ENCODE data around the gene ABCA4.

The ABCA4 gene

DNA sequence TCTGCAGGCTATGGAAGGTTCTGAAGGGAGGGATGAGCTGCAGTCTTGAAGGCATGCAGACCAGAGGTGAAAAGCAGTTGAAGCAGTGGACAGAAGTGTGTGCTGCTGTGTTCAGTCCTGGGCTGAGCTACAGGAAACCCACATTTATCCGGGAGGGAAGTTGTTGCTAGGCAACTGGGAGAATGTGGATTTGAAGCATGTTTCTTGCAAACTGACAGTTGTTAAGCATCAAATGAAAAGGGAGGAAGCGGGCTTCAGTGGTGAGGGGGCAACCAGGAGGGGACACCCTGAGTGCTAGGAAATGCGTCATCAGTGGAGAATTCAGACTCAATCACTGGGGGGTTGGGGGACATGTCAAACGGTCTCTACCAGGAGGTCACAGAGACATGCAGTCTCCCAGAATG lies 28.7 kb downstream of the ABCA4 start:
- Histone ChIP-seq H3K4me3 (ENCODE audit: low read depth, low read length) (no peak overlapping the region), H3K9me3 (ENCODE audit: control insufficient read depth, insufficient read depth, low read depth, low read length) (no peaks in the 10 kb centered on the region), H3K36me3 (ENCODE audit: control insufficient read depth in 2 of 2, insufficient read depth in 1 of 2, low read length in 2 of 2) (no peaks in the 10 kb centered on the region), H3K27ac (ENCODE audit: extremely low read depth, low read depth, low read length) (no peak overlapping the region), H3K4me1 (ENCODE audit: control insufficient read depth, insufficient read depth, low read length) (no peaks in the 10 kb centered on the region; the same call in 1 of the 2 replicates)
- CTCF ChIA-PET = interaction anchor here (1.0 kb wide), 1 partner anchor 243 kb away, joined by 3 read pairs; no protein-coding TSS in a partner anchor
- POLR2A ChIA-PET = no interaction called here
- TF ChIP-seq SP3 (tag by site-specific recombination; IDR thresholded peaks at IDR 0.05) (no peak), ZNF350 (tag by site-specific recombination; IDR thresholded peaks at IDR 0.05) (no peak), ZNF529 (tag by site-specific recombination; IDR thresholded peaks at IDR 0.05; ENCODE audit: insufficient replicate concordance) (no peak), ZNF23 (tag by site-specific recombination; IDR thresholded peaks at IDR 0.05; ENCODE audit: borderline replicate concordance) (no peak), ZNF623 (tag by site-specific recombination; IDR thresholded peaks at IDR 0.05) (no peak), ZNF404 (tag by site-specific recombination; IDR thresholded peaks at IDR 0.05) (no peak), GFI1B (tag by site-specific recombination; IDR thresholded peaks at IDR 0.05) (no peak), ZNF521 (tag by site-specific recombination; IDR thresholded peaks at IDR 0.05) (no peak), ZNF132 (tag by site-specific recombination; IDR thresholded peaks at IDR 0.05; ENCODE audit: borderline replicate concordance) (no peak), ZNF768 (tag by site-specific recombination; IDR thresholded peaks at IDR 0.05) (no peak), ZNF670 (tag by site-specific recombination; IDR thresholded peaks at IDR 0.05; ENCODE audit: low read depth) (no peak)
- TF ChIP-seq, protein P1, sequence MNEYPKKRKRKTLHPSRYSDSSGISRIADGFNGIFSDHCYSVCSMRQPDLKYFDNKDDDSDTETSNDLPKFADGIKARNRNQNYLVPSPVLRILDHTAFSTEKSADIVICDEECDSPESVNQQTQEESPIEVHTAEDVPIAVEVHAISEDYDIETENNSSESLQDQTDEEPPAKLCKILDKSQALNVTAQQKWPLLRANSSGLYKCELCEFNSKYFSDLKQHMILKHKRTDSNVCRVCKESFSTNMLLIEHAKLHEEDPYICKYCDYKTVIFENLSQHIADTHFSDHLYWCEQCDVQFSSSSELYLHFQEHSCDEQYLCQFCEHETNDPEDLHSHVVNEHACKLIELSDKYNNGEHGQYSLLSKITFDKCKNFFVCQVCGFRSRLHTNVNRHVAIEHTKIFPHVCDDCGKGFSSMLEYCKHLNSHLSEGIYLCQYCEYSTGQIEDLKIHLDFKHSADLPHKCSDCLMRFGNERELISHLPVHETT (tag by site-specific recombination; IDR thresholded peaks at IDR 0.05) = no peak
- TF ChIP-seq, protein P2, sequence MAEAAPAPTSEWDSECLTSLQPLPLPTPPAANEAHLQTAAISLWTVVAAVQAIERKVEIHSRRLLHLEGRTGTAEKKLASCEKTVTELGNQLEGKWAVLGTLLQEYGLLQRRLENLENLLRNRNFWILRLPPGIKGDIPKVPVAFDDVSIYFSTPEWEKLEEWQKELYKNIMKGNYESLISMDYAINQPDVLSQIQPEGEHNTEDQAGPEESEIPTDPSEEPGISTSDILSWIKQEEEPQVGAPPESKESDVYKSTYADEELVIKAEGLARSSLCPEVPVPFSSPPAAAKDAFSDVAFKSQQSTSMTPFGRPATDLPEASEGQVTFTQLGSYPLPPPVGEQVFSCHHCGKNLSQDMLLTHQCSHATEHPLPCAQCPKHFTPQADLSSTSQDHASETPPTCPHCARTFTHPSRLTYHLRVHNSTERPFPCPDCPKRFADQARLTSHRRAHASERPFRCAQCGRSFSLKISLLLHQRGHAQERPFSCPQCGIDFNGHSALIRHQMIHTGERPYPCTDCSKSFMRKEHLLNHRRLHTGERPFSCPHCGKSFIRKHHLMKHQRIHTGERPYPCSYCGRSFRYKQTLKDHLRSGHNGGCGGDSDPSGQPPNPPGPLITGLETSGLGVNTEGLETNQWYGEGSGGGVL (tag by site-specific recombination; IDR thresholded peaks at IDR 0.05) = no peak
- TF ChIP-seq, protein P3, sequence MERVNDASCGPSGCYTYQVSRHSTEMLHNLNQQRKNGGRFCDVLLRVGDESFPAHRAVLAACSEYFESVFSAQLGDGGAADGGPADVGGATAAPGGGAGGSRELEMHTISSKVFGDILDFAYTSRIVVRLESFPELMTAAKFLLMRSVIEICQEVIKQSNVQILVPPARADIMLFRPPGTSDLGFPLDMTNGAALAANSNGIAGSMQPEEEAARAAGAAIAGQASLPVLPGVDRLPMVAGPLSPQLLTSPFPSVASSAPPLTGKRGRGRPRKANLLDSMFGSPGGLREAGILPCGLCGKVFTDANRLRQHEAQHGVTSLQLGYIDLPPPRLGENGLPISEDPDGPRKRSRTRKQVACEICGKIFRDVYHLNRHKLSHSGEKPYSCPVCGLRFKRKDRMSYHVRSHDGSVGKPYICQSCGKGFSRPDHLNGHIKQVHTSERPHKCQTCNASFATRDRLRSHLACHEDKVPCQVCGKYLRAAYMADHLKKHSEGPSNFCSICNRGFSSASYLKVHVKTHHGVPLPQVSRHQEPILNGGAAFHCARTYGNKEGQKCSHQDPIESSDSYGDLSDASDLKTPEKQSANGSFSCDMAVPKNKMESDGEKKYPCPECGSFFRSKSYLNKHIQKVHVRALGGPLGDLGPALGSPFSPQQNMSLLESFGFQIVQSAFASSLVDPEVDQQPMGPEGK (tag by site-specific recombination; IDR thresholded peaks at IDR 0.05) = no peak
- TF ChIP-seq, protein P4, sequence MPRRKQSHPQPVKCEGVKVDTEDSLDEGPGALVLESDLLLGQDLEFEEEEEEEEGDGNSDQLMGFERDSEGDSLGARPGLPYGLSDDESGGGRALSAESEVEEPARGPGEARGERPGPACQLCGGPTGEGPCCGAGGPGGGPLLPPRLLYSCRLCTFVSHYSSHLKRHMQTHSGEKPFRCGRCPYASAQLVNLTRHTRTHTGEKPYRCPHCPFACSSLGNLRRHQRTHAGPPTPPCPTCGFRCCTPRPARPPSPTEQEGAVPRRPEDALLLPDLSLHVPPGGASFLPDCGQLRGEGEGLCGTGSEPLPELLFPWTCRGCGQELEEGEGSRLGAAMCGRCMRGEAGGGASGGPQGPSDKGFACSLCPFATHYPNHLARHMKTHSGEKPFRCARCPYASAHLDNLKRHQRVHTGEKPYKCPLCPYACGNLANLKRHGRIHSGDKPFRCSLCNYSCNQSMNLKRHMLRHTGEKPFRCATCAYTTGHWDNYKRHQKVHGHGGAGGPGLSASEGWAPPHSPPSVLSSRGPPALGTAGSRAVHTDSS (tag by site-specific recombination; IDR thresholded peaks at IDR 0.05) = no peak

DNA sequence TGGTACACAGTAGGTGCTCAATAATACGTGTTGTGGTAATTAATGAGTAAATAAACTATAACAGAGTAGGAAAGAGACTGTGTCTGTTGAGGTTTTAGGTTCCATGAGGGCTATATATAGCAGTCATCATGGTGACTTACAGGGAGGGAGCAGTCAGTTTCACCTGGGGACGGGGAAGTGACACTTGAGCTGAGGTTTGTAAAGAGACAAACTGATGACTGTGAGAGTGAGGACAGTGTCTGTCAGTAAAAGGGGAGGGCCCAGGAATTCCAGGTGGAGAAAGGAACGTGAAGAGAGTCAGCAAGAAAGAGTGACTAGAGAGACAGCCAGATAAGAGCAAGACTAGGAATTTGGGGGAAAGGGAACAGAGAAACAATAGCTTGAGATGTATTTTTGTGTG lies 30.2 kb downstream of the ABCA4 start:
- TF ChIP-seq, protein P5, sequence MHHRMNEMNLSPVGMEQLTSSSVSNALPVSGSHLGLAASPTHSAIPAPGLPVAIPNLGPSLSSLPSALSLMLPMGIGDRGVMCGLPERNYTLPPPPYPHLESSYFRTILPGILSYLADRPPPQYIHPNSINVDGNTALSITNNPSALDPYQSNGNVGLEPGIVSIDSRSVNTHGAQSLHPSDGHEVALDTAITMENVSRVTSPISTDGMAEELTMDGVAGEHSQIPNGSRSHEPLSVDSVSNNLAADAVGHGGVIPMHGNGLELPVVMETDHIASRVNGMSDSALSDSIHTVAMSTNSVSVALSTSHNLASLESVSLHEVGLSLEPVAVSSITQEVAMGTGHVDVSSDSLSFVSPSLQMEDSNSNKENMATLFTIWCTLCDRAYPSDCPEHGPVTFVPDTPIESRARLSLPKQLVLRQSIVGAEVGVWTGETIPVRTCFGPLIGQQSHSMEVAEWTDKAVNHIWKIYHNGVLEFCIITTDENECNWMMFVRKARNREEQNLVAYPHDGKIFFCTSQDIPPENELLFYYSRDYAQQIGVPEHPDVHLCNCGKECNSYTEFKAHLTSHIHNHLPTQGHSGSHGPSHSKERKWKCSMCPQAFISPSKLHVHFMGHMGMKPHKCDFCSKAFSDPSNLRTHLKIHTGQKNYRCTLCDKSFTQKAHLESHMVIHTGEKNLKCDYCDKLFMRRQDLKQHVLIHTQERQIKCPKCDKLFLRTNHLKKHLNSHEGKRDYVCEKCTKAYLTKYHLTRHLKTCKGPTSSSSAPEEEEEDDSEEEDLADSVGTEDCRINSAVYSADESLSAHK (tag by site-specific recombination; IDR thresholded peaks at IDR 0.05) = no peak
- TF ChIP-seq PRDM1 (tag by site-specific recombination; IDR thresholded peaks at IDR 0.05) (0 out of 2 replicates have a peak, but pooled peaks have one; percentile 8), ZNF138 (tag by site-specific recombination; IDR thresholded peaks at IDR 0.05; ENCODE audit: borderline replicate concordance) (no peak), ZNF350 (tag by site-specific recombination; IDR thresholded peaks at IDR 0.05) (no peak)
- TF ChIP-seq, protein P6, sequence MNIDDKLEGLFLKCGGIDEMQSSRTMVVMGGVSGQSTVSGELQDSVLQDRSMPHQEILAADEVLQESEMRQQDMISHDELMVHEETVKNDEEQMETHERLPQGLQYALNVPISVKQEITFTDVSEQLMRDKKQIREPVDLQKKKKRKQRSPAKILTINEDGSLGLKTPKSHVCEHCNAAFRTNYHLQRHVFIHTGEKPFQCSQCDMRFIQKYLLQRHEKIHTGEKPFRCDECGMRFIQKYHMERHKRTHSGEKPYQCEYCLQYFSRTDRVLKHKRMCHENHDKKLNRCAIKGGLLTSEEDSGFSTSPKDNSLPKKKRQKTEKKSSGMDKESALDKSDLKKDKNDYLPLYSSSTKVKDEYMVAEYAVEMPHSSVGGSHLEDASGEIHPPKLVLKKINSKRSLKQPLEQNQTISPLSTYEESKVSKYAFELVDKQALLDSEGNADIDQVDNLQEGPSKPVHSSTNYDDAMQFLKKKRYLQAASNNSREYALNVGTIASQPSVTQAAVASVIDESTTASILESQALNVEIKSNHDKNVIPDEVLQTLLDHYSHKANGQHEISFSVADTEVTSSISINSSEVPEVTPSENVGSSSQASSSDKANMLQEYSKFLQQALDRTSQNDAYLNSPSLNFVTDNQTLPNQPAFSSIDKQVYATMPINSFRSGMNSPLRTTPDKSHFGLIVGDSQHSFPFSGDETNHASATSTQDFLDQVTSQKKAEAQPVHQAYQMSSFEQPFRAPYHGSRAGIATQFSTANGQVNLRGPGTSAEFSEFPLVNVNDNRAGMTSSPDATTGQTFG (tag by site-specific recombination; IDR thresholded peaks at IDR 0.05; ENCODE audit: borderline replicate concordance) = no peak
- H3K4me1 ChIP-seq (ENCODE audit: control insufficient read depth, insufficient read depth, low read length) = no peaks in the 10 kb centered on the region; the same call in 1 of the 2 replicates
- POLR2A ChIA-PET = no interaction called here
- H3K9me3 ChIP-seq (ENCODE audit: control insufficient read depth, insufficient read depth, low read depth, low read length) = no peaks in the 10 kb centered on the region
- H3K4me3 ChIP-seq (ENCODE audit: low read depth, low read length) = no peak overlapping the region
- CTCF ChIA-PET = interaction anchor here (1.0 to 1.6 kb wide), 3 partner anchors 29 to 245 kb away, joined by 3 to 4 read pairs (median 4); no protein-coding TSS in a partner anchor
- H3K27ac ChIP-seq (ENCODE audit: extremely low read depth, low read depth, low read length) = no peak overlapping the region
- no peaks in the 10 kb centered on the region for H3K36me3 ChIP-seq (ENCODE audit: control insufficient read depth in 2 of 2, insufficient read depth in 1 of 2, low read length in 2 of 2)

All from HEK293 (cell line).